Measurements from ENCODE around the gene OAS2.
"Not testable (repeated sequence)": the region's sequence is repeated elsewhere in the genome, so short reads cannot be mapped to it uniquely, and the experiment has no call there.

OAS2 gene

DNA sequence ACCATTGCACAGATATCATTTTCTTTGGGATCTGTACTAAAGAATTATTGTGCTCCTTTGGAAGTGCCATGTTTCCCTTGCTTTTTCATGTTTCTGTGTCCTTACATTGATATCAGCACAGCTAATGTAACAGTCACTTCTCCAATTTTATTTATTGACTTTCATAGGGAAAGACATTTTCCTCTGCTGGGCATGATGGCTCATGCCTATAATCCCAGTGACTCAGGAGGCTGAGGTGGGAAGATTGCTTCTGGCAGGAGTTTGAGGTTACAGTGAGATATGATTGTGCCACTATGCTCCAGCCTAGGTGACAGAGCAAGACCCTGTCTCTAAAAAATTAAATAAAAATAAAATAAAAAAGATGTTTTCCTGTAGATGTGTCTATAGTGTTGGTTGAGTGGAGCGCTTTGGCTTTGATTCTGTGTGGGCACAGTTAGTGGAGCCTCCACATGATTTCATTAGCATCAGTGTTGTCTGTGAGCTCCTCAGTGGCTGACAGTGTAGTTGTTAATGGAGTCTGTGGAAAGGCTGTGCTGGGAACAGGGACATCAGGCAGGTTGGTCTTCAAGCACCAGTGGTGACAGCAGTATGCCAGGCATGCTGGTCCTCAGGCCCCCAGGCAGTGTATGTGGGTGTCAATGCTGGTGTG, 7.4 kb downstream of the OAS2 start:
- DNase-seq (ENCODE audit: low spot score): no peak

DNA sequence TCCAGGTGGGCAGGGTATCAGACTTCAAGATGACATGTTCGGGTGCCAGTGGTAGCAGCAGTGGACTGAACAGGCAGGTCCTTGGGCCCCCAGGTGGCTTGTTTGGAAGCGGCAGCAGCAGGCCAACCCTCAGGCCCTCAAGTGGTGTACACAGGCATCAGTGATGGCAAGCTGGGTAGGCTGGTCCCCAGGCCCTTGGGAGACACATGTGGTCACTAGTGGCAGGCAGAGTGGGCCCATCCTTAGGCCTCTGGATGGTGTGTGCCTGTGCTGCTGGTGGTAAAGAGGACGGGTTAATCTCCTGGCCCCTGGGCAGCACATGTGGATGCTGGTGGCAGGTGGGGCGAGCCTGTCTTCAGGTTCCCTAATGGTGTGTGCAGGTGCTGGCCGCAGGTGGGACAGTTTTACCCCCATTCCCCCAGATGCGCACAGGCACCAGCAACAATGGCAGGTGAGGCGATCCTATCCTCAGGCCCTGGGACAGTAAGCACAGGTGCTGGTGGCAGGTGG, 8.0 kb downstream of the OAS2 start:
- no peak for DNase-seq (ENCODE audit: low spot score)

DNA sequence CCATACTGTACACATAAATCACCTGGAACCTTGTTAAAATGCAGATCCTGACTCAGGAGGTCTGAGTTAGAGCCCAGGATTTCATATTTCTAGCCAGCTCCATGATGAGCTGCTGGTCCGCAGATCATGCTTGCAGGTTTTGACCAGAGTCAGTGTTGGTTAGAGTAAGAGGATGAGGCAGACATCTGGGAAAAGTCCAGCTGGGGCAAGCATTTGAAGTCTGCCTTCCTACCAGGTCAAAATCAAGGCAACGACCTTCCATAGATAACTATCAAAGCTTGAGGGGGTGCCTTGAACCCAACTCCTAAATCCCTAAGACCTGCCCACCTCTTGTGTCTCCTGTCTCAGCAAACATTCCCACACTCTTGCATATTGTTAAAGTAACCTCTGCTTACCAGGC, 9.2 kb downstream of the OAS2 start:
- DNase-seq (ENCODE audit: low spot score): no peak

- no peak for DNase-seq (ENCODE audit: low spot score)
These were observed 9.9 kb downstream of the OAS2 start for GRCh38 chr12:112988224-112988623.

DNA sequence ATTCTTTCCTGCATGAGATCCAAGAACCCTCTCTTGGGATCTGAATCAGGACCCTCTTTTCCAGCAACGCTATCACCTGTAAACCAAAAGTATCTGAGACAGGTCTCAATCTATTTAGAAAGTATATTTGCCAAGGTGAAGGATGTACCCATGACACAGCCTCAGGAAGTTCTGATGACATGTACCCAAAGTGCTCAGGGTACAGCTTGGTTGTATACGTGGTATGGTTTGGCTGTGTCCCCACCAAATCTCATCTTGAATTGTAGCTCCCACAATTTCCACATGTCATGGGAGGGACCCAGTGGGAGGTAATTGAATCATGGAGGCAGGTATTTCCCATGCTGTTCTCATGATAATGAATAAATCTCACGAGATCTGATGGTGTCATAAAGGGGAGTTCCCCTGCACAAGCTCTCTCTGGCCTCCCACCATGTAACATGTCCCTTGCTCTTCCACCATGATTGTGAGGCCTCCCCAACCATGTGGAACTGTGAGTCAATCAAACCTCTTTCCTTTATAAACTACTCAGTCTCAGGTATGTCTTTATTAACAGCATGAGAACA, 10.6 kb downstream of the OAS2 start:
- not testable (repeated sequence) for DNase-seq (ENCODE audit: low spot score)

GRCh38 chr12:112989806-112990205, 11.5 kb downstream of the OAS2 start:
- no peak for DNase-seq (ENCODE audit: low spot score)

DNA sequence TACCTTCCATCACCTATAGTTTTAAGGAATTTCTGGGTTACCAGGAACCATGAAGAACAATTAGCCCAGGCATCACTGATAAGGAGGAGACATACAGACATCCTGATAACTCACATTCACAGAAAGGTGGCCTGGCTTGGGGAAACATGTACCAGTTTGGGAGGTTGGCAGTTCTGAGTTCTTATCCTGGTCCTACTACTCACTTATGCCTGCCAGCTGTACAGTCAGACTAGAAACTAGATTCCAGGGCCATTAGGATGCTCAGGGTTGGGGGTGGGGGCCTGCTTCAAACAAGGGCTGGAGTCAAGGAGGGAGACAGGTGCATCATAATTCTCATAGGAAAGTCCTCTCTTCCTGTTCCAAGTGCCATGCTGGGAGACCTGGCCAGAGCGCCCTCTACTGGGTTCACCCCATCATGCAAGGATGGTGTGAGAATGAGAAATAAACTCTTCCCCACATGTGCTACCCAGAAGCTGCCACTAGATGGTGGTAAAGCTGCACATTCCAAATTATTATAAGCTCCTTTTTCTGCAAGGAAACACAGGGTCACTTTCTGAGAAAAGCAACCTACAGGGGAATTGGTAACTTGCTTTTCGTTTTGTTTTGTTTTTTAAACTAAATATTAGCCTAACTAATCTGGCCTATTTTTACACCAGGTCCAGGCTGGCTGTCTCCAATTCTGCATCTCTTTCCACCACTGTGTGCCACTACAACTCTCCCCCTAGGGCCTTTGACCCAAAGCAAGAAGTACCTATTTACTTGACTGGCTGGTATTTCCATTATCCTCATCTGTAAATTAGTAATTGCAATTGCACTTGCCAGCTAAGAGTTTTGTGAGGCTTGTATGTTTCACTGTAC, 14.5 kb downstream of the OAS2 start:
- peak; percentile 65 for DNase-seq (ENCODE audit: low spot score)

- DNase-seq (ENCODE audit: low spot score): no peak
These were observed 16.7 kb downstream of the OAS2 start for GRCh38 chr12:112995008-112995407.

- no peak for DNase-seq (ENCODE audit: low spot score)
These were observed 18.2 kb downstream of the OAS2 start for GRCh38 chr12:112996501-112996900.

- DNase-seq (ENCODE audit: low spot score): no peak
These were observed 19.2 kb downstream of the OAS2 start for GRCh38 chr12:112997506-112997905.

GRCh38 chr12:112998987-112999767, 20.9 kb downstream of the OAS2 start:
- no peak for DNase-seq (ENCODE audit: low spot score)

DNA sequence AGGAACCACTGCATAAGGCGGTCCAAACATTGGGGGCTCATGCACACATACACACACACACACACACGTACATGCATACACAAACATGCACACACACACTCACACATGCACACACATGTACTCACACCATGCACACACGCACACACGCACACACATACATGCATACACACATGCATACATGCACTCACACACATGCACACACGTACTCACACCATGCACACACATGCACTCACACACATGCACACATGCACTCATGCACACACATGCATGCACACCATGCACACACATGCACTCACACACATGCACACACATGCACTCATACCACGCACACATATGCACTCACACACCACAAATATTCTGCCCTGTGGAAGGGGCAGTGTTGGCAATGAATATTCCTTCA, 22.1 kb downstream of the OAS2 start:
- no peak for DNase-seq (ENCODE audit: low spot score)

GRCh38 chr12:113002155-113002554, 23.8 kb downstream of the OAS2 start:
- peak; percentile 32 for DNase-seq (ENCODE audit: low spot score)

GRCh38 chr12:113002676-113003075, 24.4 kb downstream of the OAS2 start:
- no peak for DNase-seq (ENCODE audit: low spot score)

- DNase-seq (ENCODE audit: low spot score): no peak
These were observed 25.3 kb downstream of the OAS2 start for GRCh38 chr12:113003636-113004035.

- DNase-seq (ENCODE audit: low spot score): peak; percentile 17
These were observed 27.4 kb downstream of the OAS2 start for GRCh38 chr12:113005762-113006161.

- no peak for DNase-seq (ENCODE audit: low spot score)
These were observed 27.9 kb downstream of the OAS2 start for GRCh38 chr12:113006206-113006605.

DNA sequence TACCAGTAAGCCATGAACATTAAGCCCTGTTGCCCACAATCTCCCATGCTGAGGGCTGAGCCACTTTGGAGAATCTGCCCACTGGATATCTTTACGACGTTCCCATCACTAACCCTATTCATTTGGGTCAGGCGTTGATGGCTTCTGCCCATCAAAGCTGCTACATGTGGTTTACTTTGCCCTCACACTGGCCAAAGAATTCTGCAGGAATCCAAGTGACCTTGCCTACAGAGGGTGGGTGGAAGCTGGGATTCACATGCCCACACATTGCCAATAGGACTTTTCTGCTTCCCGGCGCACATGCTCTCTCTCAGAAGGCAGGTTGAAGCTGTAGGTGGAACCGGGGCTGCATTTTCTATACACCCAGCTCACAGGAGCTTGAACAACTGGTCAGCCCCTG, 28.3 kb downstream of the OAS2 start:
- no peak for DNase-seq (ENCODE audit: low spot score)

- DNase-seq (ENCODE audit: low spot score): no peak
These were observed 28.8 kb downstream of the OAS2 start for GRCh38 chr12:113007166-113007565.

DNA sequence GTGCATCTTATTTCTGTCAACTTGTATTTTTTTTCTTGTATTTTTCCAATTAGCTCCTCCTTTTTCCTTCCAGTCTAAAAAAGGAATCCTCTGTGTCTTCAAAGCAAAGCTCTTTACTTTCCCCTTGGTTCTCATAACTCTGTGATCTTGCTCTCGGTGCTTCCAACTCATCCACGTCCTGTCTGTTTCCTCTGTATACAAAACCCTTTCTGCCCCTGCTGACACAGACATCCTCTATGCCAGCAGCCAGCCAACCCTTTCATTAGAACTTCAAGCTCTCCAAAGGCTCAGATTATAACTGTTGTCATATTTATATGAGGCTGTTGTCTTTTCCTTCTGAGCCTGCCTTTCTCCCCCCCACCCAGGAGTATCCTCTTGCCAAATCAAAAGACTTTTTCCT, 32.4 kb downstream of the OAS2 start:
- DNase-seq (ENCODE audit: low spot score): no peak

DNA sequence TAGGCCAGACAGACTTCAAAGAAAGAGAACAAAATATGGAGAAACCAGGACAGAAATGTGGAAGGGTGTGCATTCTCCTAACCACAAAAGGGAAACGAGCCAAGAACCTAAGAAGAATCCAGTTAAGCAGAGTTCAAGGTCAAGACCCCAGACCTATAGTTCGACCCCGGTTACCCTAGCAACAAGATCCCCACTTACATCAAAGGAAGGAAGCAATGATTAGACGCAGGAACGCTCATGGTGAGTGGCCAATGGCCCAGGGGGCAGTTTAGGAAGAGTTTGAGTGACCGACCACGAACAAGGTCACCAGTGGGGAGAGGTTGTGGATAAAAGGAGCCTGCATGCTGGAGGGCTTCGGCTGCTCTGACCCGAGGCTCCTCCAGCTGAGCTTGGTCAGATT, 36.2 kb downstream of the OAS2 start:
- no peak for DNase-seq (ENCODE audit: low spot score)

- no peak for DNase-seq (ENCODE audit: low spot score)
These were observed 38.5 kb downstream of the OAS2 start for GRCh38 chr12:113016796-113017195.
